ENCODE data around the gene TBC1D22A. TPM values are rescaled to one million over a fixed set of nuclear protein-coding genes. Genes with fewer than 3 reads are reported as not detected.

TBC1D22A gene
- total RNA-seq, 1 donor from 2014 or later, result 24.2 TPM

DNA sequence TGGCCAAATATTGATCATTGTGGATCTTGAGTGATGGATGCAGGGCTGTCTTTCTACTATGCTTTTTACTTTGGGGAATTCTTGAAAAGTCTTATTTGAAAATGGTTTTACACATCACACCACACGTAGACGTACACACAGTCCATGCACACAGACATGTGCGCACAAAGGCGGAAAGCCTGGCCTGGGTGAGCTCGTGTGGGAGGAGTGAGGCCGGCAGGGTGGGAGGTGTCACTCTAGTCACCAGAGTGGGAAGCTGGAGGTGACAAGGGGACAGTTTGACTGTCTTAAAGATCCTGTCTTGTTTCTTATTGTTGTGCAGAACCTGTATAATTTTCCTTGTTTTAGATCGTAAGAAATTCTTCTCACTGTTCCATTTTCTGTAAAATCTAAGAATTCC lies 326.9 kb downstream of the TBC1D22A start:
- FAIRE-seq (no peak), DNase-seq (ENCODE audit: low read depth) (no peak)
- no peaks in the 10 kb centered on the region for H3K27me3 Mint-ChIP-seq (ENCODE audit: low read depth, unreplicated experiment)
- H3K27ac Mint-ChIP-seq (ENCODE audit: unreplicated experiment), result no peak overlapping the region
- H3K9me3 ChIP-seq (ENCODE audit: insufficient read depth, low read depth, low read length), result peaks cover 4% of the 10 kb centered on the region
- no peak overlapping the region for H2AFZ ChIP-seq (ENCODE audit: low read depth, low read length)
- no peak for TF ChIP-seq EZH2 (IDR thresholded peaks at IDR 0.05; ENCODE audit: insufficient read depth, low read length)
- TF ChIP-seq, protein P1, sequence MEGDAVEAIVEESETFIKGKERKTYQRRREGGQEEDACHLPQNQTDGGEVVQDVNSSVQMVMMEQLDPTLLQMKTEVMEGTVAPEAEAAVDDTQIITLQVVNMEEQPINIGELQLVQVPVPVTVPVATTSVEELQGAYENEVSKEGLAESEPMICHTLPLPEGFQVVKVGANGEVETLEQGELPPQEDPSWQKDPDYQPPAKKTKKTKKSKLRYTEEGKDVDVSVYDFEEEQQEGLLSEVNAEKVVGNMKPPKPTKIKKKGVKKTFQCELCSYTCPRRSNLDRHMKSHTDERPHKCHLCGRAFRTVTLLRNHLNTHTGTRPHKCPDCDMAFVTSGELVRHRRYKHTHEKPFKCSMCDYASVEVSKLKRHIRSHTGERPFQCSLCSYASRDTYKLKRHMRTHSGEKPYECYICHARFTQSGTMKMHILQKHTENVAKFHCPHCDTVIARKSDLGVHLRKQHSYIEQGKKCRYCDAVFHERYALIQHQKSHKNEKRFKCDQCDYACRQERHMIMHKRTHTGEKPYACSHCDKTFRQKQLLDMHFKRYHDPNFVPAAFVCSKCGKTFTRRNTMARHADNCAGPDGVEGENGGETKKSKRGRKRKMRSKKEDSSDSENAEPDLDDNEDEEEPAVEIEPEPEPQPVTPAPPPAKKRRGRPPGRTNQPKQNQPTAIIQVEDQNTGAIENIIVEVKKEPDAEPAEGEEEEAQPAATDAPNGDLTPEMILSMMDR (IDR thresholded peaks at IDR 0.05; ENCODE audit: insufficient read depth, low read depth, low read length), result no peak
- H3K4me1 ChIP-seq (ENCODE audit: insufficient read depth, low read length), result peaks cover 19% of the 10 kb centered on the region
- peaks cover 13% of the 10 kb centered on the region for H3K9me3 Mint-ChIP-seq (ENCODE audit: unreplicated experiment)
- H3K36me3 ChIP-seq (ENCODE audit: insufficient read depth, low read length), result no peaks in the 10 kb centered on the region
- no peak overlapping the region for H3K4me2 ChIP-seq (ENCODE audit: low read length)
- H3K4me1 Mint-ChIP-seq (ENCODE audit: low read depth, unreplicated experiment), result peaks cover 34% of the 10 kb centered on the region
- H3K27me3 ChIP-seq (ENCODE audit: insufficient read depth, low read length), result no peaks in the 10 kb centered on the region
- H3K9ac ChIP-seq (ENCODE audit: low read length), result no peak overlapping the region
- H3K79me2 ChIP-seq (ENCODE audit: insufficient read depth, low read length), result peaks cover 4% of the 10 kb centered on the region
- H3K27ac ChIP-seq (ENCODE audit: low read depth, low read length), result no peak overlapping the region
- H4K20me1 ChIP-seq (ENCODE audit: insufficient read depth, low read length), result peaks cover 14% of the 10 kb centered on the region
- no peak overlapping the region for H3K4me3 ChIP-seq (ENCODE audit: insufficient read depth, low read depth, low read length)
- H3K4me3 Mint-ChIP-seq (ENCODE audit: unreplicated experiment), result no peak overlapping the region
- H3K36me3 Mint-ChIP-seq (ENCODE audit: low read depth, unreplicated experiment), result peaks cover 9% of the 10 kb centered on the region

DNA sequence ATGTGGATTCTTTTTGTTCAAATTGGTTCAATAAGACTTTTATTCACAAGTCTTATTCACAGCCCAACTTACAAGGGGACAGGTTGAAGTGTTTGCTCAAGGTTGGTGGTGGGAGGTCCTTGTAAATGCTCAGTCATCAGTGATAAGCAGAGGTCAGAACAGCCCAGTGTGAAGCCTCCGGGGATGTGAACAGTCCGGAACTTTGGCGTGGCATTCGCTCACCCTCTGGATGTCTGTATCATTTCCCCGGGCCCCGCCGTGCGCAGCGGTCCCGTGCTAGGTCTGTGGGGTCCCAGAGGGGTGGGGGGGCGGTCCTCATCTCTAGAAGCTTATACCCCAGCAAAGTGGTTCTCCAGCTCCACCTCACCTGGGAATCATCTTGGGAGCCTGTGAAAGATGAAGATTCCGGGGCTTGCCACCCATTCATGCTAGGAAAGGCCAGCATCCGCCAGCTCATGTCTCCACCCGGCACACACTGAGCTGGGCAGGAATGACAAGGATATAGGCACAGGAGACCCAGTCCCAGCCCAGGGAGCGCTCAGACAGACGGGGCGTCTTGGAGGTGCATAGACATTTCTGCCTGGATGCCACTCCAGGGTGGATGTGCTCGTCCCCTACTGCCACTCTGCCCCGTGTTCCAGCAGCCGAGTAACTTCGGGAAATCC lies 327.5 kb downstream of the TBC1D22A start:
- Histone ChIP-seq H3K4me1 (ENCODE audit: insufficient read depth, low read length) (peaks cover 23% of the 10 kb centered on the region), H3K79me2 (ENCODE audit: insufficient read depth, low read length) (peaks cover 4% of the 10 kb centered on the region), H3K36me3 (ENCODE audit: insufficient read depth, low read length) (no peaks in the 10 kb centered on the region), H3K4me3 (ENCODE audit: insufficient read depth, low read depth, low read length) (peak overlapping the region; percentile 54), H4K20me1 (ENCODE audit: insufficient read depth, low read length) (peaks cover 14% of the 10 kb centered on the region), H3K9me3 (ENCODE audit: insufficient read depth, low read depth, low read length) (peaks cover 4% of the 10 kb centered on the region), H2AFZ (ENCODE audit: low read depth, low read length) (no peak overlapping the region), H3K4me2 (ENCODE audit: low read length) (peak overlapping the region; percentile 98), H3K27ac (ENCODE audit: low read depth, low read length) (no peak overlapping the region), H3K27me3 (ENCODE audit: insufficient read depth, low read length) (no peaks in the 10 kb centered on the region), H3K9ac (ENCODE audit: low read length) (peak overlapping the region; percentile 70)
- Mint-ChIP-seq H3K36me3 (ENCODE audit: low read depth, unreplicated experiment) (peaks cover 10% of the 10 kb centered on the region), H3K27me3 (ENCODE audit: low read depth, unreplicated experiment) (no peaks in the 10 kb centered on the region), H3K4me1 (ENCODE audit: low read depth, unreplicated experiment) (peaks cover 34% of the 10 kb centered on the region), H3K4me3 (ENCODE audit: unreplicated experiment) (no peak overlapping the region), H3K27ac (ENCODE audit: unreplicated experiment) (no peak overlapping the region), H3K9me3 (ENCODE audit: unreplicated experiment) (peaks cover 16% of the 10 kb centered on the region)
- DNase-seq (ENCODE audit: low read depth) (no peak), FAIRE-seq (no peak)
- no peak for TF ChIP-seq EZH2 (IDR thresholded peaks at IDR 0.05; ENCODE audit: insufficient read depth, low read length)
- TF ChIP-seq, protein P1 (IDR thresholded peaks at IDR 0.05; ENCODE audit: insufficient read depth, low read depth, low read length), result no peak

DNA sequence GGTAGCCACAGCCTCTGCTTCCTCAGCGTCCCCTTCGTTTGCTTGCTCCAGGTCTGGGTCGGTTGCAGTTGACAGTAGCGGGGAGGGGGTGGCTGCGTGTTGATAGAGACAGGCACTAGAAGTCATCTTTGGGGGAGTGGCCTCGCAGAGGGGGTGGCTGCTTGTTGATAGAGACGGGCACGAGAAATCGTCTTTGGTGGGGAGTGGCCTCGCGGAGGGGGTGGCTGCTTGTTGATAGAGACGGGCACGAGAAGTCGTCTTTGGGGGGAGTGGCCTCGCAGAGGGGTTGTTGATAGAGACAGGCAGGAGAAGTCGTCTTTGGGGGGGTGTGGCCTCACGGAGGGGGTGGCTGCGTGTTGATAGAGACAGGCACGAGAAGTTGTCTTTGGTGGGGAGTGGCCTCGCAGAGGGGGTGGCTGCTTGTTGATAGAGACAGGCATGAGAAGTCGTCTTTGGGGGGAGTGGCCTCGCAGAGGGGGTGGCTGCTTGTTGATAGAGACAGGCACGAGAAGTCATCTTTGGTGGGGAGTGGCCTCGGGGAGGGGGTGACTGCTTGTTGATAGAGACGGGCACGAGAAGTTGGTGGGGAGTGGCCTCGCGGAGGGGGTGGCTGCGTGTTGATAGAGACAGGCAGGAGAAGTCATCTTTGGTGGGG lies 328.3 kb downstream of the TBC1D22A start:
- Histone ChIP-seq H3K79me2 (ENCODE audit: insufficient read depth, low read length) (peaks cover 4% of the 10 kb centered on the region), H3K36me3 (ENCODE audit: insufficient read depth, low read length) (no peaks in the 10 kb centered on the region), H3K27ac (ENCODE audit: low read depth, low read length) (peak overlapping the region; percentile 14), H3K4me3 (ENCODE audit: insufficient read depth, low read depth, low read length) (peak overlapping the region; percentile 54), H3K4me1 (ENCODE audit: insufficient read depth, low read length) (peaks cover 27% of the 10 kb centered on the region), H3K9me3 (ENCODE audit: insufficient read depth, low read depth, low read length) (peaks cover 4% of the 10 kb centered on the region), H3K27me3 (ENCODE audit: insufficient read depth, low read length) (no peaks in the 10 kb centered on the region), H4K20me1 (ENCODE audit: insufficient read depth, low read length) (peaks cover 14% of the 10 kb centered on the region), H3K9ac (ENCODE audit: low read length) (peak overlapping the region; percentile 70), H2AFZ (ENCODE audit: low read depth, low read length) (peak overlapping the region; percentile 77), H3K4me2 (ENCODE audit: low read length) (peak overlapping the region; percentile 98)
- H3K36me3 Mint-ChIP-seq (ENCODE audit: low read depth, unreplicated experiment), result peaks cover 11% of the 10 kb centered on the region
- DNase-seq (ENCODE audit: low read depth) (peak; percentile 35), FAIRE-seq (no peak)
- H3K27ac Mint-ChIP-seq (ENCODE audit: unreplicated experiment), result peak overlapping the region; percentile 90
- peak overlapping the region; percentile 78 for H3K4me3 Mint-ChIP-seq (ENCODE audit: unreplicated experiment)
- no peak for TF ChIP-seq EZH2 (IDR thresholded peaks at IDR 0.05; ENCODE audit: insufficient read depth, low read length)
- TF ChIP-seq, protein P1 (IDR thresholded peaks at IDR 0.05; ENCODE audit: insufficient read depth, low read depth, low read length), result no peak
- peaks cover 34% of the 10 kb centered on the region for H3K4me1 Mint-ChIP-seq (ENCODE audit: low read depth, unreplicated experiment)
- H3K9me3 Mint-ChIP-seq (ENCODE audit: unreplicated experiment), result peaks cover 19% of the 10 kb centered on the region
- no peaks in the 10 kb centered on the region for H3K27me3 Mint-ChIP-seq (ENCODE audit: low read depth, unreplicated experiment)

Measured in astrocyte (in vitro differentiated cells and primary cell).